OCI-LY1 (cell line): ENCODE results near the gene PLEKHM1.

Experiments
- CTCF ChIP-seq: fragments of 200-600 bp; sonication (generic), shearing (Covaris generic); IDR thresholded peaks from 2 replicates; pipeline ENCODE4 v1.5.1; 2017; ENCODE audit warnings: mild to moderate bottlenecking, antibody characterized with exemption, low read length, moderate library complexity, mixed read lengths
- EZH2 ChIP-seq: fragments of 200-600 bp; sonication (generic), shearing (Covaris generic); IDR thresholded peaks from 2 replicates; pipeline ENCODE4 v1.8.0; 2017; ENCODE audit warnings: borderline replicate concordance, mixed run types, mild to moderate bottlenecking, antibody characterized with exemption, low read length, moderate library complexity, mixed read lengths

DNA sequence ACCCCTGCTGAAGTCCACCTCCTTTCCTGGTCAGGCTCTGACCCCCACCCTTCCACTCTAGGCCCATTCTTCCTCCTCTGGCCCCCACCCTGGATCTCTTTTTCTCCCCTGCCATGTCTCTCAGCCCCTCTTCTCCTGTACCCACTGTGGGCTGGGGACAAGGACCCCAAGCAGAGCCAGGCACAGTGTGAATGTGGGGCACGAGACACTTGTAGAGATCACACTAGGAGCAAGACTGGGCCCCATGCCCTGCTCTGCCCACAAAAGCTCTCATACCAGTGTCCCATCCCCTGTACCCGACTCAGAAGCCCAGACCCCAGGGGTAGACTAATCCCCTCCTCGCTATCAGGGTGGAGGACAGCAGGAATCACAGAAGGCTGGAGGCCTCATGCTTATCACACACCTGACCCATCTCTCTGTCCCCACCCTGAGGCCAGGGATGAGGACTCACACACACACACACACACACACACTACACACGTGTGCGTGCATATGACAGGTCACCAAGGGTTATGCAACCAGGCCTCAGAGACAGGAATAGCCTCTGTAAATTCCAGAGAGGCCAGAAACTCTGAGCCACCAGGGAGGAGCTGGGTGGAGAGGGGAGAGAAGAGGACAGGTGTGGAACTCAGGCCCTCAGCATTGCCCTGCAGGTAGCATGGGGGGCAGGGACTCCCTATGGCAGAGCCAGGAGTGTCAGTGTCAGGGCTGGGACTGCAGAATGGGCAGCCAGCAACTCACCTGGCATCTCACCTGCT lies 79.0 kb downstream of the PLEKHM1 start:
- no peak for TF ChIP-seq CTCF
- TF ChIP-seq EZH2, result no peak
